Dendritic cell treated with granulocyte-macrophage colony-stimulating factor and Interleukin-4, amounts not matched to agents 40 ng/mL and 50 ng/mL, for 4 days (primary cell): ENCODE measurements around the gene CDC42SE2.
"Not testable (repeated sequence)": the region's sequence is repeated elsewhere in the genome, so short reads cannot be mapped to it uniquely, and the experiment has no call there.

Experiments
- H3K27ac Mint-ChIP-seq: one replicate; pipeline ENCODE4 v1.8.0; 2022; ENCODE audit warnings: mild to moderate bottlenecking, mixed read lengths
- H3K27me3 Mint-ChIP-seq: one replicate; pipeline ENCODE4 v1.8.0; 2022; ENCODE audit warnings: mild to moderate bottlenecking, mixed read lengths
- H3K36me3 Mint-ChIP-seq: one replicate; pipeline ENCODE4 v1.8.0; 2022; ENCODE audit warnings: low read depth, mixed read lengths
- H3K4me1 Mint-ChIP-seq: one replicate; pipeline ENCODE4 v1.8.0; 2022; ENCODE audit warnings: low read depth, mixed read lengths
- H3K4me3 Mint-ChIP-seq: one replicate; pipeline ENCODE4 v1.8.0; 2022; ENCODE audit warnings: mild to moderate bottlenecking, moderate library complexity, mixed read lengths
- H3K9me3 Mint-ChIP-seq: one replicate; pipeline ENCODE4 v1.8.0; 2022; ENCODE audit warnings: mixed read lengths
- intact Hi-C: fragments of 100-400 bp; cut with micrococcal nuclease; formaldehyde crosslinking; loops from one replicate; pipeline ENCODE4 v1.15.0; 2022

The CDC42SE2 gene

GRCh38 chr5:131277447-131277846 lies 13.6 kb downstream of the CDC42SE2 start:
- H3K4me3 Mint-ChIP-seq, result no peak overlapping the region
- H3K27ac Mint-ChIP-seq, result peak overlapping the region; percentile 57
- no peaks in the 10 kb centered on the region for H3K9me3 Mint-ChIP-seq
- H3K4me1 Mint-ChIP-seq, result peaks cover 59% of the 10 kb centered on the region
- H3K36me3 Mint-ChIP-seq, result peaks cover 29% of the 10 kb centered on the region
- intact Hi-C loops, result no loop called here
- no peaks in the 10 kb centered on the region for H3K27me3 Mint-ChIP-seq

GRCh38 chr5:131277875-131278740 lies 14.3 kb downstream of the CDC42SE2 start:
- H3K36me3 Mint-ChIP-seq, result peaks cover 28% of the 10 kb centered on the region
- intact Hi-C loops, result no loop called here
- H3K27ac Mint-ChIP-seq, result peak overlapping the region; percentile 57
- H3K9me3 Mint-ChIP-seq, result no peaks in the 10 kb centered on the region
- no peaks in the 10 kb centered on the region for H3K27me3 Mint-ChIP-seq
- H3K4me1 Mint-ChIP-seq, result peaks cover 57% of the 10 kb centered on the region
- H3K4me3 Mint-ChIP-seq, result no peak overlapping the region

GRCh38 chr5:131278741-131279124 lies 14.9 kb downstream of the CDC42SE2 start:
- H3K27ac Mint-ChIP-seq, result peak overlapping the region; percentile 57

GRCh38 chr5:131279204-131279603 lies 15.4 kb downstream of the CDC42SE2 start:
- Mint-ChIP-seq H3K9me3 (no peaks in the 10 kb centered on the region), H3K36me3 (peaks cover 26% of the 10 kb centered on the region), H3K4me1 (peaks cover 57% of the 10 kb centered on the region), H3K27ac (peak overlapping the region; percentile 71), H3K4me3 (peak overlapping the region; percentile 30), H3K27me3 (no peaks in the 10 kb centered on the region)
- intact Hi-C loops, result no loop called here

More at GRCh38 chr5:131278741-131279124, 14.9 kb downstream of the CDC42SE2 start:
- H3K4me3 Mint-ChIP-seq, H3K27me3 Mint-ChIP-seq, H3K9me3 Mint-ChIP-seq, intact Hi-C loops: not testable (repeated sequence)
- Mint-ChIP-seq H3K36me3 (peaks cover 31% of the 10 kb centered on the region), H3K4me1 (peaks cover 62% of the 10 kb centered on the region)

- H3K36me3 Mint-ChIP-seq, result peaks cover 30% of the 10 kb centered on the region
- intact Hi-C loops, result no loop called here
- peaks cover 52% of the 10 kb centered on the region for H3K4me1 Mint-ChIP-seq
- no peaks in the 10 kb centered on the region for H3K27me3 Mint-ChIP-seq
- H3K27ac Mint-ChIP-seq, result no peak overlapping the region
- no peak overlapping the region for H3K4me3 Mint-ChIP-seq
- H3K9me3 Mint-ChIP-seq, result no peaks in the 10 kb centered on the region
Observed at GRCh38 chr5:131280417-131280816, 16.6 kb downstream of the CDC42SE2 start.

GRCh38 chr5:131281133-131281867 lies 17.4 kb downstream of the CDC42SE2 start:
- intact Hi-C loops, result no loop called here
- no peak overlapping the region for H3K4me3 Mint-ChIP-seq
- peak overlapping the region; percentile 68 for H3K27ac Mint-ChIP-seq
- no peaks in the 10 kb centered on the region for H3K9me3 Mint-ChIP-seq
- H3K36me3 Mint-ChIP-seq, result peaks cover 30% of the 10 kb centered on the region
- no peaks in the 10 kb centered on the region for H3K27me3 Mint-ChIP-seq
- H3K4me1 Mint-ChIP-seq, result peaks cover 55% of the 10 kb centered on the region

- no peak overlapping the region for H3K4me3 Mint-ChIP-seq
- H3K4me1 Mint-ChIP-seq, result peaks cover 55% of the 10 kb centered on the region
- peak overlapping the region; percentile 68 for H3K27ac Mint-ChIP-seq
- peaks cover 31% of the 10 kb centered on the region for H3K36me3 Mint-ChIP-seq
- H3K27me3 Mint-ChIP-seq, result no peaks in the 10 kb centered on the region
- intact Hi-C loops, result no loop called here
- no peaks in the 10 kb centered on the region for H3K9me3 Mint-ChIP-seq
Observed at GRCh38 chr5:131281868-131282234, 18.0 kb downstream of the CDC42SE2 start.

GRCh38 chr5:131282235-131282634 lies 18.4 kb downstream of the CDC42SE2 start:
- intact Hi-C loops, result no loop called here

GRCh38 chr5:131285703-131286399 lies 22.0 kb downstream of the CDC42SE2 start:
- no peaks in the 10 kb centered on the region for H3K27me3 Mint-ChIP-seq
- H3K4me3 Mint-ChIP-seq, result no peak overlapping the region
- no peak overlapping the region for H3K27ac Mint-ChIP-seq
- H3K9me3 Mint-ChIP-seq, result no peaks in the 10 kb centered on the region
- peaks cover 57% of the 10 kb centered on the region for H3K36me3 Mint-ChIP-seq
- intact Hi-C loops, result no loop called here
- H3K4me1 Mint-ChIP-seq, result peaks cover 34% of the 10 kb centered on the region

More at GRCh38 chr5:131282235-131282634, 18.4 kb downstream of the CDC42SE2 start:
- Mint-ChIP-seq H3K4me1 (peaks cover 55% of the 10 kb centered on the region), H3K36me3 (peaks cover 35% of the 10 kb centered on the region), H3K9me3 (no peaks in the 10 kb centered on the region), H3K4me3 (no peak overlapping the region), H3K27ac (peak overlapping the region; percentile 68), H3K27me3 (no peaks in the 10 kb centered on the region)

- Mint-ChIP-seq H3K36me3 (peaks cover 58% of the 10 kb centered on the region), H3K4me1 (peaks cover 29% of the 10 kb centered on the region), H3K4me3 (no peak overlapping the region), H3K9me3 (no peaks in the 10 kb centered on the region), H3K27me3 (no peaks in the 10 kb centered on the region), H3K27ac (no peak overlapping the region)
- intact Hi-C loops, result no loop called here
Observed at GRCh38 chr5:131286400-131286715, 22.5 kb downstream of the CDC42SE2 start.

GRCh38 chr5:131288328-131288727 lies 24.5 kb downstream of the CDC42SE2 start:
- Mint-ChIP-seq H3K4me1 (peaks cover 14% of the 10 kb centered on the region), H3K4me3 (no peak overlapping the region)

GRCh38 chr5:131289738-131290137 lies 25.9 kb downstream of the CDC42SE2 start:
- H3K4me3 Mint-ChIP-seq, result no peak overlapping the region
- intact Hi-C loops, result no loop called here
- H3K9me3 Mint-ChIP-seq, result no peaks in the 10 kb centered on the region
- no peaks in the 10 kb centered on the region for H3K27me3 Mint-ChIP-seq
- H3K27ac Mint-ChIP-seq, result no peak overlapping the region
- H3K36me3 Mint-ChIP-seq, result peaks cover 59% of the 10 kb centered on the region
- H3K4me1 Mint-ChIP-seq, result peaks cover 17% of the 10 kb centered on the region

More at GRCh38 chr5:131288328-131288727, 24.5 kb downstream of the CDC42SE2 start:
- Mint-ChIP-seq H3K27ac (no peak overlapping the region), H3K9me3 (no peaks in the 10 kb centered on the region), H3K36me3 (peaks cover 54% of the 10 kb centered on the region), H3K27me3 (no peaks in the 10 kb centered on the region)
- intact Hi-C loops, result no loop called here

GRCh38 chr5:131296213-131296672 lies 32.4 kb downstream of the CDC42SE2 start:
- Mint-ChIP-seq H3K27ac (no peak overlapping the region), H3K9me3 (no peaks in the 10 kb centered on the region), H3K27me3 (no peaks in the 10 kb centered on the region), H3K4me1 (peaks cover 34% of the 10 kb centered on the region), H3K36me3 (peaks cover 47% of the 10 kb centered on the region), H3K4me3 (no peak overlapping the region)
- intact Hi-C loops, result no loop called here

- H3K9me3 Mint-ChIP-seq, result no peaks in the 10 kb centered on the region
- intact Hi-C loops, result no loop called here
- H3K27me3 Mint-ChIP-seq, result no peaks in the 10 kb centered on the region
- H3K36me3 Mint-ChIP-seq, result peaks cover 40% of the 10 kb centered on the region
- H3K4me1 Mint-ChIP-seq, result peaks cover 42% of the 10 kb centered on the region
- no peak overlapping the region for H3K4me3 Mint-ChIP-seq
- H3K27ac Mint-ChIP-seq, result no peak overlapping the region
Observed at GRCh38 chr5:131297886-131298285, 34.0 kb downstream of the CDC42SE2 start.
